Measurements from ENCODE around the gene SPTBN2. TPM values are rescaled to one million over a fixed set of nuclear protein-coding genes. Genes with fewer than 3 reads are reported as not detected.

The SPTBN2 gene
- total RNA-seq, 2 experiments from 2014 or later = 0.31 TPM; not detected in 1

GRCh38 chr11:66674964-66675602 lies 53.9 kb downstream of the SPTBN2 start:
- ATAC-seq = no peak
- POLR2A ChIA-PET = no interaction called here
- Mint-ChIP-seq H3K4me1 (ENCODE audit: low read depth) (peaks cover 42% of the 10 kb centered on the region), H3K4me3 (peak overlapping the region; percentile 15), H3K27me3 (ENCODE audit: low read depth) (no peaks in the 10 kb centered on the region), H3K27ac (no peak overlapping the region), H3K36me3 (ENCODE audit: low read depth) (peaks cover 30% of the 10 kb centered on the region), H3K9me3 (ENCODE audit: insufficient read depth) (no peaks in the 10 kb centered on the region)
- CTCF ChIA-PET = interaction anchor here (0.6 to 1.0 kb wide), 2 partner anchors 23 to 97 kb away, joined by 3 read pairs; no protein-coding TSS in a partner anchor
- DNase-seq = no peak

- no peak overlapping the region for H3K27ac Mint-ChIP-seq
- ChIA-PET CTCF (interaction anchor here (1.2 kb wide), 1 partner anchor 79 kb away, joined by 5 read pairs; no protein-coding TSS in a partner anchor), POLR2A (no interaction called here)
- ATAC-seq (no peak), DNase-seq (no peak)
- no peaks in the 10 kb centered on the region for H3K27me3 Mint-ChIP-seq (ENCODE audit: low read depth)
- H3K4me3 Mint-ChIP-seq = no peak overlapping the region
- peaks cover 24% of the 10 kb centered on the region for H3K4me1 Mint-ChIP-seq (ENCODE audit: low read depth)
- H3K36me3 Mint-ChIP-seq (ENCODE audit: low read depth) = peaks cover 48% of the 10 kb centered on the region
- no peaks in the 10 kb centered on the region for H3K9me3 Mint-ChIP-seq (ENCODE audit: insufficient read depth)
These were observed 58.2 kb downstream of the SPTBN2 start for GRCh38 chr11:66670816-66671215.

GRCh38 chr11:66665369-66665768 lies 63.6 kb downstream of the SPTBN2 start:
- CTCF ChIA-PET = interaction anchor here (0.7 to 3.9 kb wide), 3 partner anchors 12 to 154 kb away, joined by 3 to 19 read pairs (median 3); partner anchors contain the start of gene RBM4B
- Mint-ChIP-seq H3K4me1 (ENCODE audit: low read depth) (peaks cover 12% of the 10 kb centered on the region), H3K4me3 (no peak overlapping the region), H3K9me3 (ENCODE audit: insufficient read depth) (no peaks in the 10 kb centered on the region), H3K27me3 (ENCODE audit: low read depth) (no peaks in the 10 kb centered on the region), H3K36me3 (ENCODE audit: low read depth) (peaks cover 61% of the 10 kb centered on the region), H3K27ac (no peak overlapping the region)
- POLR2A ChIA-PET = interaction anchor here (0.6 to 1.3 kb wide), 3 partner anchors 13 to 294 kb away, joined by 3 to 7 read pairs (median 3); partner anchors contain the start of genes RBM4B and SLC29A2
- ATAC-seq (no peak), DNase-seq (no peak)

GRCh38 chr11:66663741-66664296 lies 65.2 kb downstream of the SPTBN2 start:
- peaks cover 61% of the 10 kb centered on the region for H3K36me3 Mint-ChIP-seq (ENCODE audit: low read depth)
- H3K4me1 Mint-ChIP-seq (ENCODE audit: low read depth) = peaks cover 5% of the 10 kb centered on the region
- no peaks in the 10 kb centered on the region for H3K9me3 Mint-ChIP-seq (ENCODE audit: insufficient read depth)
- DNase-seq (no peak), ATAC-seq (no peak)
- CTCF ChIA-PET = interaction anchor here (0.9 to 3.9 kb wide), 4 partner anchors 9 to 73 kb away, joined by 3 to 19 read pairs (median 4); partner anchors contain the start of gene RBM4B
- POLR2A ChIA-PET = no interaction called here
- H3K27ac Mint-ChIP-seq = no peak overlapping the region
- H3K4me3 Mint-ChIP-seq = no peak overlapping the region
- no peaks in the 10 kb centered on the region for H3K27me3 Mint-ChIP-seq (ENCODE audit: low read depth)

- Mint-ChIP-seq H3K36me3 (ENCODE audit: low read depth) (peaks cover 43% of the 10 kb centered on the region), H3K4me3 (no peak overlapping the region), H3K27me3 (ENCODE audit: low read depth) (no peaks in the 10 kb centered on the region), H3K27ac (peak overlapping the region; percentile 28), H3K9me3 (ENCODE audit: insufficient read depth) (no peaks in the 10 kb centered on the region), H3K4me1 (ENCODE audit: low read depth) (peaks cover 5% of the 10 kb centered on the region)
- ChIA-PET POLR2A (interaction anchor here (0.9 to 1.3 kb wide), 3 partner anchors 22 to 43 kb away, joined by 3 read pairs; no protein-coding TSS in a partner anchor), CTCF (interaction anchor here (0.8 to 4.5 kb wide), 2 partner anchors 18 to 41 kb away, joined by 3 to 16 read pairs; partner anchors contain the start of gene RBM4B)
- ATAC-seq (no peak), DNase-seq (no peak)
These were observed 69.3 kb downstream of the SPTBN2 start for GRCh38 chr11:66659763-66660162.

GRCh38 chr11:66653123-66653522 lies 75.9 kb downstream of the SPTBN2 start:
- H3K9me3 Mint-ChIP-seq (ENCODE audit: insufficient read depth) = no peaks in the 10 kb centered on the region
- H3K4me3 Mint-ChIP-seq = no peak overlapping the region
- ChIA-PET POLR2A (interaction anchor here (1.0 to 1.5 kb wide), 3 partner anchors 15 to 37 kb away, joined by 3 to 5 read pairs (median 4); partner anchors contain the start of gene RBM4), CTCF (interaction anchor here (1.0 to 1.7 kb wide), 2 partner anchors 25 to 267 kb away, joined by 3 to 6 read pairs; partner anchors contain the start of gene RBM4B)
- ATAC-seq = no peak
- no peak for DNase-seq
- H3K27me3 Mint-ChIP-seq (ENCODE audit: low read depth) = no peaks in the 10 kb centered on the region
- H3K4me1 Mint-ChIP-seq (ENCODE audit: low read depth) = peaks cover 3% of the 10 kb centered on the region
- no peak overlapping the region for H3K27ac Mint-ChIP-seq
- peaks cover 52% of the 10 kb centered on the region for H3K36me3 Mint-ChIP-seq (ENCODE audit: low read depth)

- H3K27ac Mint-ChIP-seq = peak overlapping the region; percentile 3
These were observed 76.4 kb downstream of the SPTBN2 start for GRCh38 chr11:66652651-66653050.

GRCh38 chr11:66651016-66651415 lies 78.0 kb downstream of the SPTBN2 start:
- CTCF ChIA-PET = no interaction called here
- H3K4me3 Mint-ChIP-seq = no peak overlapping the region
- H3K4me1 Mint-ChIP-seq (ENCODE audit: low read depth) = peaks cover 19% of the 10 kb centered on the region
- ATAC-seq (peak; percentile 9), DNase-seq (no peak)
- H3K9me3 Mint-ChIP-seq (ENCODE audit: insufficient read depth) = no peaks in the 10 kb centered on the region
- no peak overlapping the region for H3K27ac Mint-ChIP-seq
- no peaks in the 10 kb centered on the region for H3K27me3 Mint-ChIP-seq (ENCODE audit: low read depth)
- H3K36me3 Mint-ChIP-seq (ENCODE audit: low read depth) = peaks cover 66% of the 10 kb centered on the region
- POLR2A ChIA-PET = interaction anchor here (2.4 kb wide), 1 partner anchor 11 kb away, joined by 8 read pairs; no protein-coding TSS in a partner anchor

More at GRCh38 chr11:66652651-66653050, 76.4 kb downstream of the SPTBN2 start:
- Mint-ChIP-seq H3K9me3 (ENCODE audit: insufficient read depth) (no peaks in the 10 kb centered on the region), H3K4me1 (ENCODE audit: low read depth) (peaks cover 3% of the 10 kb centered on the region), H3K36me3 (ENCODE audit: low read depth) (peaks cover 54% of the 10 kb centered on the region), H3K4me3 (no peak overlapping the region), H3K27me3 (ENCODE audit: low read depth) (no peaks in the 10 kb centered on the region)
- ChIA-PET POLR2A (interaction anchor here (1.0 to 1.5 kb wide), 2 partner anchors 14 to 37 kb away, joined by 4 to 5 read pairs; partner anchors contain the start of gene RBM4), CTCF (interaction anchor here (1.1 to 1.7 kb wide), 2 partner anchors 22 to 25 kb away, joined by 3 to 6 read pairs; partner anchors contain the start of gene RBM4B)
- DNase-seq = no peak
- no peak for ATAC-seq

GRCh38 chr11:66649903-66650302 lies 79.1 kb downstream of the SPTBN2 start:
- Mint-ChIP-seq H3K27ac (no peak overlapping the region), H3K4me1 (ENCODE audit: low read depth) (peaks cover 31% of the 10 kb centered on the region), H3K36me3 (ENCODE audit: low read depth) (peaks cover 70% of the 10 kb centered on the region), H3K9me3 (ENCODE audit: insufficient read depth) (no peaks in the 10 kb centered on the region), H3K4me3 (no peak overlapping the region), H3K27me3 (ENCODE audit: low read depth) (no peaks in the 10 kb centered on the region)
- ChIA-PET CTCF (interaction anchor here (1.0 to 1.4 kb wide), 2 partner anchors 10 to 28 kb away, joined by 3 to 10 read pairs; partner anchors contain the start of gene RBM4B), POLR2A (interaction anchor here (0.7 to 2.4 kb wide), 3 partner anchors 10 to 159 kb away, joined by 3 to 8 read pairs (median 5); partner anchors contain the start of gene RBM14)
- DNase-seq (no peak), ATAC-seq (no peak)

GRCh38 chr11:66646828-66647227 lies 82.2 kb downstream of the SPTBN2 start:
- Mint-ChIP-seq H3K4me3 (no peak overlapping the region), H3K36me3 (ENCODE audit: low read depth) (peaks cover 88% of the 10 kb centered on the region), H3K9me3 (ENCODE audit: insufficient read depth) (no peaks in the 10 kb centered on the region), H3K4me1 (ENCODE audit: low read depth) (peaks cover 59% of the 10 kb centered on the region), H3K27me3 (ENCODE audit: low read depth) (no peaks in the 10 kb centered on the region), H3K27ac (peak overlapping the region; percentile 12)
- ChIA-PET POLR2A (interaction anchor here (0.7 to 1.7 kb wide), 2 partner anchors 9 to 10 kb away, joined by 3 to 7 read pairs; partner anchors contain the start of gene RBM4), CTCF (interaction anchor here (1.2 to 2.7 kb wide), 2 partner anchors 8 to 31 kb away, joined by 3 to 11 read pairs; partner anchors contain the start of genes RBM4 and RBM4B)
- DNase-seq = no peak
- ATAC-seq = no peak

- no peaks in the 10 kb centered on the region for H3K27me3 Mint-ChIP-seq (ENCODE audit: low read depth)
- H3K4me1 Mint-ChIP-seq (ENCODE audit: low read depth) = peaks cover 81% of the 10 kb centered on the region
- H3K4me3 Mint-ChIP-seq = no peak overlapping the region
- ATAC-seq (no peak), DNase-seq (no peak)
- ChIA-PET CTCF (no interaction called here), POLR2A (interaction anchor here (0.5 to 2.0 kb wide), 2 partner anchors 11 to 22 kb away, joined by 3 to 7 read pairs; no protein-coding TSS in a partner anchor)
- no peak overlapping the region for H3K27ac Mint-ChIP-seq
- H3K36me3 Mint-ChIP-seq (ENCODE audit: low read depth) = peaks cover 93% of the 10 kb centered on the region
- H3K9me3 Mint-ChIP-seq (ENCODE audit: insufficient read depth) = no peaks in the 10 kb centered on the region
These were observed 85.1 kb downstream of the SPTBN2 start for GRCh38 chr11:66643745-66644437.
